ENCODE data around the gene OPN1SW. TPM values are rescaled to one million over a fixed set of nuclear protein-coding genes. Genes with fewer than 3 reads are reported as not detected.

Gene OPN1SW
- polyA plus RNA-seq, 4 donors = 1.1 to 1.5 (median 1.4) TPM

GRCh38 chr7:128767475-128768110 lies 8.0 kb downstream of the OPN1SW start:
- no peak for DNase-seq (ENCODE audit: low read depth in 4 of 4, low spot score in 3 of 4)

DNA sequence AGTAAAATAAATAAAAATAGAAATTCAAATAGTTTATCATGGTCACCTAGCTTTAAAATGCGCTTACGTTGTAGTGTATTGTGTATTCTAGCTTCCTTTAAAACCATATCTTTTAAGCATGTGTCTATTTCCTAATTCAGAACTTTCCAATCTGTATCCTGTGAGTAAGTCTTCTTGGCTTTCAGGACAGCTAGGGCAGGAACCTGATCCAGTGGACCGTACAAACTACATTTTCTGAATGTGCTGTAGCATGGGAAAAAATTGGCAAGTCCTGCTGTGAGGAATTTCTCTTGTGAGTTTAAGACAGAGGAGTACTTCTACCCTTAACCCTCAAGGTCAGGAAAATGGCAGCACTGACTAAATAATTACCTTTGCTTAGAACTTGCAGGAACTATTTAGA lies 12.1 kb downstream of the OPN1SW start:
- DNase-seq (ENCODE audit: low read depth in 4 of 4, low spot score in 3 of 4) = no peak

- DNase-seq (ENCODE audit: low read depth in 4 of 4, low spot score in 3 of 4) = no peak
Observed at GRCh38 chr7:128759242-128759641, 16.4 kb downstream of the OPN1SW start.

DNA sequence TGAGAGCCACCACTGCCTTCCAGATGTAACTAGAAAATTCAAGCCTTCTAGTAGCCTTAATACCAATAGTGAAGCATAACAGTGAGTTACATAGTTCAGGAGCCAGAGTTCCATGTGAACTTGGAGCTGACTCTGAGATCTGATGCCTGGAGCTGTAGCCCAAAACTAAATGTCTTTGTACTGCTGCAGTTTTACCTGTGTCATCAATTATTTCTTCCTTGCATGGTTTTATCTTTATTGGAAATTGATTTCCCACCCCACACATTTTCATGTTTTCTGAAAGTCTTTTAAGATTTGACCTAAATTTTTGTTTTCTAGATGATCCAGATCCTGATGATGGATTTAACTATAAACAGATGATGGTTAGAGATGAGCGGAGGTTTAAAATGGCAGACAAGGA lies 17.0 kb downstream of the OPN1SW start:
- DNase-seq (ENCODE audit: low read depth in 4 of 4, low spot score in 3 of 4) = no peak

GRCh38 chr7:128757203-128757602 lies 18.4 kb downstream of the OPN1SW start:
- no peak for DNase-seq (ENCODE audit: low read depth in 4 of 4, low spot score in 3 of 4)

- no peak for DNase-seq (ENCODE audit: low read depth in 4 of 4, low spot score in 3 of 4)
Observed at GRCh38 chr7:128755819-128756476, 19.6 kb downstream of the OPN1SW start.

DNA sequence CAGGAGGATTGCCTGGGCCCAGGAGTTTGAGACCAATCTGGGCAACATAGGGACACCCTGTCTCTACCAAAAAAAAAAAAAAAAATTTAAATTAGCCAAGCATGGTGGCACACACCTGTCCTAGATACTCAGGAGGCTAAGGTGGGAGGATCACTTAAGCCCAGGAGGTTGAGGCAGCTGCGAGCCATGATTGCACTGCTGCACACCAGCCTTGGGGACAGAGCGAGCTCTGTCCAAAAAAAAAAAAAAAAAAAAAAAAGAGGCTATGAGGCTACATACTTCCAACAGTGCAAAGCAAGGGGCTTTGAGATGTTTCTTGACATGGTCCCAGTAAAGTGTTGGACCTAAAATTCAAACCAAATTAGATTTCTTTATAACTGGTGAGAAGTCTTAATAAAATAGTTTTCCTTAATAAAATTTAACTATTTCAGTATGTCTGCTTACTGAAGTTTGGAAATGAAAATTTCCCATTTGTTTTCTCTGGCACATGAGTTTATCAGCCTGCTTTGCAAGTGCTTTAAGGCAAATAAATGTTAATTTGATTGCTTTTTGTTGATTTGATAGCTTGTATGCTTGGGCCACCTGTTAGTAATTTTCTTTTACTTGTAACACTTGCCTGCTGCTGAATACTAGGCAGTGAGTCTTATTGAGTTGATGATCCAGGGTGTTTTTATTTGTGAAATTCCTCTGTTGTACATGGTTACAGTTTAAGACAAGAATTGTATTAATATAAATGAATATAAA lies 20.3 kb downstream of the OPN1SW start:
- no peak for DNase-seq (ENCODE audit: low read depth in 4 of 4, low spot score in 3 of 4)

DNA sequence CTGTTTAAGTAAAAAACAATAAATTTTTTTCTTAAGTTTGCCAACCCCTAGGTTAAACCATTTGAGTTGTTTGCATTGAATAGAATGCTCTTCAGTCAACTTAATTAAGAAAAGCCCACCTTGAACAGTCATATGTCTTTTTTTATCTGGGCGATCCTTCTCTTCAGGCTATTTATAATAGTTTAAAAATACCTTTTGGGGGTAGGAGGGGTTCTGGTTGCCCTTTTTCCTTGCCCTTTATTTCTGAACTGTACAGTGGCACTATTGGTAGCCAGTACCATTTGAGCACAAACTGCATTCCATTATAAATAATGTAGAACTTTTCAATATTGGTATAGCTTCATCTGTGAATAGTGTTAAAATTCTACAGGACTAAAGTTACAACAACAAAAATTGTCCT lies 23.3 kb downstream of the OPN1SW start:
- DNase-seq (ENCODE audit: low read depth in 4 of 4, low spot score in 3 of 4) = no peak

DNA sequence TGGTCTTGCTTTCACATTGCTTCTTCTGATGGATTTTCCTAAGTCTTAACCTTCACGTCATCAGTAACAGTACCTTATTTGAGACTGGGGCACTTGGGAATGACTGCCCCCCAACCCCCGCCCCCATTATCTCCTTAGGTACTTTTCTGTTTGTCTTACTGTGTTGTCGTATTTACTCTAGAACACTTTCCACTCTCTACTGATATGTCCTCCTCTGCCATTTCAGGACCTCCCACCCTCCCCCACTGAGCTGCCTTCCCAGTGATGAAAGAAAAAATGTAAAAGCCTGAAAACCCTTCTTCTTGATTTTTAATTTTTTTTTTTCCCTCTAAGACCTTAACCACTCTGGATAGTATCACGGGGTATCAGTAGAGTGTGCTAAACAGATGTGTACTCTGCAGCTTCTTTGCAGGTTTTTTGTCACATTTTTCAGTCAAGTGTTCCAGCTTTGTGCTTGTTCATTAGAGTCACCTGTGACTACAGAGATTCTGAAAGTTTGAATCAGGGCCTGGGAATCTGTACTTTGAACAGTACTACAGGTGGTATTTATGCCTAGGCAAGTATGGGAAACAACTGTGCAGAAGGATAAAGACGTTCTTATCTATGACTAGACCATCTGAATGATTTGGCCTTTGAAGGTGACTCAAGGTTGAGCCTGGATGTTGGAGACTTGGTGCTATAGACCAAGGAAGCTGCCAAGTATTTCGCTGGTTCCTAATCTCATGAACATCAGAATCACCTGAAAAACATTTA lies 28.1 kb downstream of the OPN1SW start:
- DNase-seq (ENCODE audit: low read depth in 4 of 4, low spot score in 3 of 4) = no peak

- no peak for DNase-seq (ENCODE audit: low read depth in 4 of 4, low spot score in 3 of 4)
Observed at GRCh38 chr7:128745706-128746105, 29.9 kb downstream of the OPN1SW start.

- no peak for DNase-seq (ENCODE audit: low read depth in 4 of 4, low spot score in 3 of 4)
Observed at GRCh38 chr7:128744366-128744905, 31.2 kb downstream of the OPN1SW start.

- no peak for DNase-seq (ENCODE audit: low read depth in 4 of 4, low spot score in 3 of 4)
Observed at GRCh38 chr7:128743112-128743772, 32.4 kb downstream of the OPN1SW start.

- DNase-seq (ENCODE audit: low read depth in 4 of 4, low spot score in 3 of 4) = no peak
Observed at GRCh38 chr7:128742206-128742605, 33.4 kb downstream of the OPN1SW start.

DNA sequence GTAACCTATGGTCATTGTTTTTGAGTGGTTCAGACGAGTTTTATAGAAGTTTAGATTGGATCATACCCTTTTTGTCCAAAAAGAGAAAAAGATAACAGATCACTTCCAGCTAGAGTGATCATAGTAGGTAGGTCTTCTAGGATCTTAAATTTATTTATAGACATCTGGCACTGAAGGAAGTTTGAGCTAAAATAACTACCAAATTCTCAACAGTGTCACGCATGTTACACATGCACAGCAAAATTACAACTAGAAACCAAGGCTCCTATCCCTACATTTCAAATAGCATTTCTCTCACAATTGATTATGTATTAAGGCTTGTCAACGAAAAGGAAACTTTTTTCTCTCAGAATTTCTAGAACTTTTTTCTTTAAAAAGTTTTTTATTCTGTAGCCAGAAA lies 34.1 kb downstream of the OPN1SW start:
- DNase-seq (ENCODE audit: low read depth in 4 of 4, low spot score in 3 of 4) = no peak

DNA sequence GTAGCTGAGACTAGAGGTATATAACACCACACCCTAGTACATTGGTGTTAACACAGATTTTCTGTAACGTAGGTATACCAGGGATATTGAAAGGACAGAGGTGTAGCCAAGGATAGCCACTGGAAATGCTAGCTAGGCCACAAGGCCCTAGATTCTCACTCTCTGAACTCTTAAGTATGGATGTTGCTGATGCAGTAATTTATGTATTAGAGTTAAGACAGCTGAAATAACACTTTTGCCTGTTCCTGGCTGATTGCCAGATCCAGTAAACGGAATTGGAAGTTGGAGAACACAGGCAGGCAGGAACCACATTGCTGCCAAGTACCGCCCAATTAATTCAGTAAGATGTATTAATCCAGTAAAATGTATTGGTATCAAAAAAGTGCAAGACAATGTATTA lies 34.6 kb downstream of the OPN1SW start:
- no peak for DNase-seq (ENCODE audit: low read depth in 4 of 4, low spot score in 3 of 4)

DNA sequence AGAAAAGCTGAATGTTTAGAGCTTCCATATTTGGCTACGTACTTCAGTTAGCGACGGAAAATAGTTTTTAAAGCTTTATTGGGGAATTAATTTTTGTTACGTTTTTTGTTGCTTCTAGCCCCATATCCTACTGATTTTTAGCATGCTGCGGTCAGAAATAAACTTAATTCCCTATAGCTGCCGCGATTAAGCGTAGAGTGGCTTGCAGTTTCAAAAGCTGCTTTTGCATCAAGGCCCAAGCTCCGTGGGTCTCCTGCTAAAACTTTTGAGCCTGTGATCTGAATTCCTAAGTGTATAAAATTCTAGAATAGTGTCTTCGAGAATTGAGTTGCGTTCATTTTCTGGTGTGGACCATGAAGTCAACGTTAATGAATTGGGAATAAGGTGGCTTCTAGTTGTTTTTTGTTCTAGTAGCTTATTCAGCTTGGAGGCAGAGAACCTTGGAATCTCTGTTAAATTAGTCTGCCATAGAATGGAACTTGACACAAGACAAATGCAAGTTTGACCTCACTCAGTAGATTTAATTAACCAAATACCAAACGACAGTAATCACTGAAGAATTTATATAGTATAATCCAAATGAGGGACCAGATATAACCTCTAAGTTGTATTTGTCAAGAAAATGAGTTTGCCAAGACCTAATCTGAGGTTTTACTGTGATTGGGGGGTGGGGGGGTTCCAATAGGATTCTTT lies 35.5 kb downstream of the OPN1SW start:
- DNase-seq (ENCODE audit: low read depth in 4 of 4, low spot score in 3 of 4) = no peak

DNA sequence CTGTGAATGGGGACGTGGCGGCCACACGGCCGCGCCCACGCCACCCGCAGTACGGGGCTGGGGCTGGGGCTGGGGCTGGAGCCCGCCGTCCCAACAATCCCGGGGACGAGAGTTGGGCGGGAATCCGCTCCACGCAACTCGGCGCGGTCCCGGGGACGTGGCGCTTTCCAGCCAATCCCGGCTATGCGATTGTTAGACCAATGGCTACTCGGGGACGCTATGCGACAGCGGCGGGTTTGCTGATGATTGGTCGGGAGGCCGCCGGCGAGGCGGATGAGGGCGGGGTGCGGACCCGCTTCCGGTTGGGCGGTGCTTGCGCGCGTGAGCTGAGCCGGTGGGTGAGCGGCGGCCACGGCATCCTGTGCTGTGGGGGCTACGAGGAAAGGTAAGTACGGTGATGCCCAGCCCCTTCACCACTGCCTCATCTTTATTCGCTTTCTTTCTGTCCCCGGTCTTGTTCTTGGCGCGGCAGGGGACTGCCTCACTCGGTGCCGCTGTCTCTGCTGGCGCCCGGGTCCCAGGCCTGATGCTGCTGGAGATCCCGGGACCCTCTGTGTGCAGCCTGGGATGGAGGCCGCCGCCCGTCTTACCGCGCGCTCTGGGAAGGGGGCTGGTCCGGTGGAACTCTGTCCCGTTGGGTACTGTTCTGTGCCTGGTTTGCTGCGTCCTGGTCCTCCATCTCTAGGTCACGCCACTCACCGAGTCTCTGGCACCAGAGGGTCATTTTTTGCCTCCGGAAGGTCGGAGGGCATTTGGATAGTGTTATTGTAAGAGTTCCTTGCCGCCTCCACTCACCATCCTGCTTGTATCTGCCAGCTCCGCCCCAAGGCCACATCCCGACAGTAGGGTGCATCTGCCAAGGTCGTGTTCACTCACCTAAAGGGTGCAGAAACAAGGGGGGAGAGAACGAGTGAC lies 36.3 kb downstream of the OPN1SW start, which contains the start of gene CALU:
Gene CALU (plus strand): TSS at position 312 of the 915 bp plus-strand sequence. CDS start 9,225 bp downstream, outside the sequence.
- peak; percentile 86 to 91 (median 90) for DNase-seq (ENCODE audit: low read depth in 4 of 4, low spot score in 3 of 4)

- peak in 2 of 4 donors; percentile 20 to 44 for DNase-seq (ENCODE audit: low read depth in 4 of 4, low spot score in 3 of 4)
Observed at GRCh38 chr7:128738570-128739047, 37.0 kb downstream of the OPN1SW start.

Data from right renal pelvis (tissue), 4 donors.